Measurements from ENCODE around the gene CDC42EP1.

DNA sequence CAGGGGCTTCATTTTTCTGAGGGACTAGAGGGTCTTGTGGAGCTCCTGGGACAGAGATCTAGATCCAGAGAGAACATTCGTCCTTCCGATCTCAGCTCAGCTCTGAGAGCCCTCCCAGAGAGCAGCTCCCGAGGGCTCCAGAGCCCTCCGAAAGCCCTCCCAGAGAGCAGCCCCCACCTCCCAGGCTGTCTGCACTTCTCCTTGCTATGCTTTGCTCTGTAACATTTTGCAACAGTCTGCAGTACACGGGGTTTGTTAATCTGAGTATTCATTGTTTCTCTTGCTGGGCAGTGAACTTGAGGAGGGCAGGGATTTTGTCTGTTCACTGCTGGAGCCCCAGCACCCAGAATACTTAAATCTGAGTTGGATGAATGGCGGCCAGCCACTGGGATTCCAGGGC lies 50.9 kb downstream of the CDC42EP1 start:
- TF ChIP-seq EZH2 (IDR thresholded peaks at IDR 0.05; ENCODE audit: borderline replicate concordance, low read length) (no peak), CTCF (IDR thresholded peaks at IDR 0.05; ENCODE audit: low read length) (no peak)
